ENCODE results near the gene SLC26A9.

GRCh38 chr1:205922806-205923205, 20.4 kb downstream of the SLC26A9 start:
- TF ChIP-seq CREB1 (IDR thresholded peaks at IDR 0.05; ENCODE audit: low read depth) (no peak), TEAD4 (IDR thresholded peaks at IDR 0.05) (no peak), RAD21 (IDR thresholded peaks at IDR 0.05; ENCODE audit: low read depth) (no peak), YY1 (IDR thresholded peaks at IDR 0.05; ENCODE audit: low read depth) (no peak), MAX (IDR thresholded peaks at IDR 0.05) (no peak), REST (IDR thresholded peaks at IDR 0.05; ENCODE audit: low read depth) (no peak)

Measured in Ishikawa (cell line).